Sigmoid colon (tissue), 7 donors: Measurements from ENCODE around the gene TAOK2. TPM values are rescaled to one million over a fixed set of nuclear protein-coding genes. Genes with fewer than 3 reads are reported as not detected.
A peak's percentile ranks its signal among the peaks of the same experiment; 100 is the strongest.

Experiments used
- DNase-seq: peaks from one replicate; pipeline ENCODE4 v3.0.0-alpha.2; 2019
- H3K27ac ChIP-seq, 4 donors: fragments of 200-600 bp; sonication (generic); one replicate each; pipeline ENCODE4 v1.5.1; 2016 to 2019; ENCODE audit warnings: mild to moderate bottlenecking in 1 of 4
- H3K27me3 ChIP-seq, 3 donors: fragments of 200-600 bp; sonication (generic); one replicate each; pipeline ENCODE4 v1.5.1; 2019; ENCODE audit warnings: mild to moderate bottlenecking in 1 of 3
- H3K36me3 ChIP-seq, 4 donors: fragments of 200-600 bp; sonication (generic); one replicate each; pipeline ENCODE4 v1.5.1; 2016 to 2019
- H3K4me1 ChIP-seq, 4 donors: fragments of 200-600 bp; sonication (generic); one replicate each; pipeline ENCODE4 v1.5.1; 2017 to 2019
- H3K4me3 ChIP-seq, 4 donors: fragments of 200-600 bp; sonication (generic); one replicate each; pipeline ENCODE4 v1.5.1; 2017 to 2019; ENCODE audit warnings: mild to moderate bottlenecking in 2 of 4, moderate library complexity in 1 of 4
- H3K9me3 ChIP-seq, 4 donors: fragments of 200-600 bp in 3 of 4; sonication (generic) in 3 of 4; one replicate each; pipeline versions ENCODE4 v1.5.1 to v1.6.1; 2013 to 2019
- CTCF ChIP-seq, 4 experiments: fragments of 450-650 bp in 3 of 4; fragments of 200-600 bp in 1 of 4; IDR thresholded peaks; one replicate each; pipeline ENCODE4 v1.5.1; 2016 to 2019; ENCODE audit warnings: antibody characterized with exemption in 4 of 4, mild to moderate bottlenecking in 3 of 4, moderate library complexity in 2 of 4
- EP300 ChIP-seq, 4 donors: sonication (generic); formaldehyde crosslinking; IDR thresholded peaks; one replicate each; pipeline ENCODE4 v1.6.1; 2017; ENCODE audit warnings: antibody characterized with exemption in 4 of 4
- POLR2A ChIP-seq, 2 donors: fragments of 450-650 bp; IDR thresholded peaks; one replicate each; pipeline ENCODE4 v1.6.1; 2016; ENCODE audit warnings: antibody characterized with exemption in 2 of 2, mild to moderate bottlenecking in 2 of 2, moderate library complexity in 2 of 2
- POLR2AphosphoS5 ChIP-seq, 4 donors: sonication (generic); formaldehyde crosslinking; IDR thresholded peaks; one replicate each; pipeline ENCODE4 v1.6.1; 2017; ENCODE audit warnings: antibody characterized with exemption in 4 of 4
- WGBS, 2 donors: extraction: QIAGEN DNeasy Blood & Tissue Kit; methylation state at CpG; one replicate each; pipeline ENCODE4 v1.1.7; 2013; 5-methylcytosine and 5-hydroxymethylcytosine counted together
- intact Hi-C: fragments of 100-400 bp; cut with DNase I; formaldehyde crosslinking; loops from one replicate; pipeline ENCODE4 v1.15.1; 2023
- polyA plus RNA-seq, 3 donors: library from polyadenylated mRNA; stranded (reverse); fragments of 200-250 nt; gene quantifications; one replicate each; pipeline ENCODE4 v1.2.3, GENCODE V29; 2013
- total RNA-seq, 4 donors: library from RNA; depleted of rRNA; stranded (reverse); fragments of >200 nt; gene quantifications; one replicate each; pipeline ENCODE4 v1.1.0, GENCODE V29; 2016
- donor health status: healthy with polysubstance abuse.
- donor health status: Bipolar disorder and iron deficiency.
- donor health status: healthy.

Gene TAOK2
- total and polyA plus RNA-seq, 7 donors: 9.0 to 42.2 (median 28.2) TPM

- peak overlapping the region; percentile 90 to 96 (median 94) for H3K27ac ChIP-seq
- intact Hi-C loops: loop anchor here (2.0 kb wide), 1 partner anchor 32 kb away; the partner anchor contains the start of gene HIRIP3
- no peaks in the 10 kb centered on the region for H3K9me3 ChIP-seq
- WGBS, 2 donors: 1 to 7% methylated on average over 18 of the region's 18 CpGs
- H3K27me3 ChIP-seq: no peaks in the 10 kb centered on the region
- peak overlapping the region; percentile 64 to 91 (median 80) for H3K4me3 ChIP-seq
- TF ChIP-seq EP300 (IDR thresholded peaks at IDR 0.05): no peak
- peak in 2 of 4 donors; percentile 15 to 34 for TF ChIP-seq POLR2AphosphoS5 (IDR thresholded peaks at IDR 0.05)
- TF ChIP-seq CTCF (IDR thresholded peaks at IDR 0.05): no peak
- H3K36me3 ChIP-seq: peaks cover 0 to 5% (median 0%) of the 10 kb centered on the region in 4 donors
- H3K4me1 ChIP-seq: peaks cover 0 to 18% (median 17%) of the 10 kb centered on the region in 4 donors
- no peak for DNase-seq
Measured at GRCh38 chr16:29962344-29962994, 11.2 kb upstream of the TAOK2 start.

- 76 to 86% methylated on average over 14 of the region's 14 CpGs for WGBS, 2 donors
- Histone ChIP-seq H3K4me3 (peak overlapping the region in 3 of 4 donors; percentile 64 to 91 (median 77)), H3K9me3 (no peaks in the 10 kb centered on the region), H3K4me1 (peaks cover 0 to 18% (median 17%) of the 10 kb centered on the region in 4 donors), H3K27ac (peak overlapping the region; percentile 90 to 96 (median 94)), H3K36me3 (peaks cover 4 to 10% (median 4%) of the 10 kb centered on the region in 4 donors), H3K27me3 (no peaks in the 10 kb centered on the region)
- intact Hi-C loops: loop anchor here (2.0 kb wide), 1 partner anchor 32 kb away; the partner anchor contains the start of gene HIRIP3
- no peak for DNase-seq
- no peak for TF ChIP-seq POLR2A (IDR thresholded peaks at IDR 0.05)
- no peak for TF ChIP-seq POLR2AphosphoS5 (IDR thresholded peaks at IDR 0.05)
- TF ChIP-seq EP300 (IDR thresholded peaks at IDR 0.05): no peak
- TF ChIP-seq CTCF (IDR thresholded peaks at IDR 0.05): no peak
Measured at GRCh38 chr16:29963021-29963743, 10.5 kb upstream of the TAOK2 start.

- H3K27ac ChIP-seq: no peak overlapping the region
- 92 to 95% methylated on average over 4 of the region's 4 CpGs for WGBS, 2 donors
- no peaks in the 10 kb centered on the region for H3K9me3 ChIP-seq
- peaks cover 10 to 45% (median 12%) of the 10 kb centered on the region in 4 donors for H3K36me3 ChIP-seq
- no peak for TF ChIP-seq EP300 (IDR thresholded peaks at IDR 0.05)
- TF ChIP-seq POLR2AphosphoS5 (IDR thresholded peaks at IDR 0.05): no peak
- TF ChIP-seq POLR2A (IDR thresholded peaks at IDR 0.05): no peak
- TF ChIP-seq CTCF (IDR thresholded peaks at IDR 0.05): no peak
- H3K4me3 ChIP-seq: no peak overlapping the region
- H3K27me3 ChIP-seq: no peaks in the 10 kb centered on the region
- intact Hi-C loops: no loop called here
- H3K4me1 ChIP-seq: peaks cover 0 to 6% (median 2%) of the 10 kb centered on the region in 4 donors
- DNase-seq: no peak
Measured at GRCh38 chr16:29968205-29968604, 5.5 kb upstream of the TAOK2 start.

GRCh38 chr16:29971304-29971703, 2.4 kb upstream of the TAOK2 start:
- TF ChIP-seq CTCF (IDR thresholded peaks at IDR 0.05) (no peak), POLR2A (IDR thresholded peaks at IDR 0.05) (no peak), EP300 (IDR thresholded peaks at IDR 0.05) (no peak), POLR2AphosphoS5 (IDR thresholded peaks at IDR 0.05) (no peak)
- intact Hi-C loops: loop anchor here (5.0 kb wide), 1 partner anchor 154 kb away; the partner anchor contains the start of gene PAGR1
- Histone ChIP-seq H3K27me3 (no peaks in the 10 kb centered on the region), H3K36me3 (peaks cover 10 to 40% (median 12%) of the 10 kb centered on the region in 4 donors), H3K4me3 (no peak overlapping the region), H3K9me3 (no peaks in the 10 kb centered on the region), H3K4me1 (peaks cover 0 to 24% (median 20%) of the 10 kb centered on the region in 4 donors), H3K27ac (no peak overlapping the region)
- DNase-seq: no peak
- WGBS, 2 donors: 89 to 97% methylated on average over 8 of the region's 8 CpGs
